Measurements from ENCODE around the gene SEPHS1.

SEPHS1 gene

GRCh38 chr10:13346283-13347042 lies 1.6 kb downstream of the SEPHS1 start (continued):
- TF ChIP-seq, protein P1, sequence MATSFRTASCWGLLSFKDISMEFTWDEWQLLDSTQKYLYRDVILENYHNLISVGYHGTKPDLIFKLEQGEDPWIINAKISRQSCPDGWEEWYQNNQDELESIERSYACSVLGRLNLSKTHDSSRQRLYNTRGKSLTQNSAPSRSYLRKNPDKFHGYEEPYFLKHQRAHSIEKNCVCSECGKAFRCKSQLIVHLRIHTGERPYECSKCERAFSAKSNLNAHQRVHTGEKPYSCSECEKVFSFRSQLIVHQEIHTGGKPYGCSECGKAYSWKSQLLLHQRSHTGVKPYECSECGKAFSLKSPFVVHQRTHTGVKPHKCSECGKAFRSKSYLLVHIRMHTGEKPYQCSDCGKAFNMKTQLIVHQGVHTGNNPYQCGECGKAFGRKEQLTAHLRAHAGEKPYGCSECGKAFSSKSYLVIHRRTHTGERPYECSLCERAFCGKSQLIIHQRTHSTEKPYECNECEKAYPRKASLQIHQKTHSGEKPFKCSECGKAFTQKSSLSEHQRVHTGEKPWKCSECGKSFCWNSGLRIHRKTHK (tag by site-specific recombination; IDR thresholded peaks at IDR 0.05): no peak
- TF ChIP-seq SALL2 (tag by site-specific recombination; IDR thresholded peaks at IDR 0.05; ENCODE audit: borderline replicate concordance): no peak
- no peak for TF ChIP-seq ZNF114 (tag by site-specific recombination; IDR thresholded peaks at IDR 0.05)
- no peak for TF ChIP-seq ZNF311 (tag by site-specific recombination; IDR thresholded peaks at IDR 0.05; ENCODE audit: borderline replicate concordance)
- no peak for TF ChIP-seq ZNF211 (tag by site-specific recombination; IDR thresholded peaks at IDR 0.05; ENCODE audit: low read depth)
- TF ChIP-seq ZNF600 (tag by site-specific recombination; IDR thresholded peaks at IDR 0.05): no peak
- TF ChIP-seq ZNF664 (tag by site-specific recombination; IDR thresholded peaks at IDR 0.05): no peak
- TF ChIP-seq SCRT1 (tag by site-specific recombination; IDR thresholded peaks at IDR 0.05; ENCODE audit: borderline replicate concordance): no peak
- TF ChIP-seq PRDM1 (tag by site-specific recombination; IDR thresholded peaks at IDR 0.05): peak; percentile 85
- peak; percentile 71 for TF ChIP-seq PRDM6 (tag by site-specific recombination; IDR thresholded peaks at IDR 0.05)
- no peak for TF ChIP-seq ZNF214 (tag by site-specific recombination; IDR thresholded peaks at IDR 0.05; ENCODE audit: borderline replicate concordance)
- TF ChIP-seq GLIS1 (tag by site-specific recombination; IDR thresholded peaks at IDR 0.05): no peak
- no peak for TF ChIP-seq GLIS2 (tag by site-specific recombination; IDR thresholded peaks at IDR 0.05)
- TF ChIP-seq ZBTB10 (tag by site-specific recombination; IDR thresholded peaks at IDR 0.05): no peak
- TF ChIP-seq ZNF449 (tag by site-specific recombination; IDR thresholded peaks at IDR 0.05): no peak
- 0 out of 2 replicates have a peak, but pooled peaks have one; percentile 36 for TF ChIP-seq ZNF692 (tag by site-specific recombination; IDR thresholded peaks at IDR 0.05)
- no peak for TF ChIP-seq ZNF529 (tag by site-specific recombination; IDR thresholded peaks at IDR 0.05; ENCODE audit: insufficient replicate concordance)
- TF ChIP-seq, protein P2, sequence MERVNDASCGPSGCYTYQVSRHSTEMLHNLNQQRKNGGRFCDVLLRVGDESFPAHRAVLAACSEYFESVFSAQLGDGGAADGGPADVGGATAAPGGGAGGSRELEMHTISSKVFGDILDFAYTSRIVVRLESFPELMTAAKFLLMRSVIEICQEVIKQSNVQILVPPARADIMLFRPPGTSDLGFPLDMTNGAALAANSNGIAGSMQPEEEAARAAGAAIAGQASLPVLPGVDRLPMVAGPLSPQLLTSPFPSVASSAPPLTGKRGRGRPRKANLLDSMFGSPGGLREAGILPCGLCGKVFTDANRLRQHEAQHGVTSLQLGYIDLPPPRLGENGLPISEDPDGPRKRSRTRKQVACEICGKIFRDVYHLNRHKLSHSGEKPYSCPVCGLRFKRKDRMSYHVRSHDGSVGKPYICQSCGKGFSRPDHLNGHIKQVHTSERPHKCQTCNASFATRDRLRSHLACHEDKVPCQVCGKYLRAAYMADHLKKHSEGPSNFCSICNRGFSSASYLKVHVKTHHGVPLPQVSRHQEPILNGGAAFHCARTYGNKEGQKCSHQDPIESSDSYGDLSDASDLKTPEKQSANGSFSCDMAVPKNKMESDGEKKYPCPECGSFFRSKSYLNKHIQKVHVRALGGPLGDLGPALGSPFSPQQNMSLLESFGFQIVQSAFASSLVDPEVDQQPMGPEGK (tag by site-specific recombination; IDR thresholded peaks at IDR 0.05): no peak

Measured in HEK293 (cell line).